GM21360 (cell line): ENCODE measurements around the gene FOXP1.

Source experiments
- ATAC-seq: cut with Tn5 transposase; IDR thresholded peaks from one replicate; pipeline ENCODE4 v1.9.1; 2021; ENCODE audit warnings: mild to moderate bottlenecking, moderate library complexity; ENCODE audit not compliant: unreplicated experiment

FOXP1 gene

GRCh38 chr3:71095511-71096291, 487.8 kb downstream of the FOXP1 start:
- no peak for ATAC-seq

- ATAC-seq = no peak
These were observed 488.8 kb downstream of the FOXP1 start for GRCh38 chr3:71094658-71095209.

GRCh38 chr3:71092665-71093064, 490.9 kb downstream of the FOXP1 start:
- no peak for ATAC-seq

GRCh38 chr3:71090207-71090606, 493.3 kb downstream of the FOXP1 start:
- peak; percentile 27 for ATAC-seq

DNA sequence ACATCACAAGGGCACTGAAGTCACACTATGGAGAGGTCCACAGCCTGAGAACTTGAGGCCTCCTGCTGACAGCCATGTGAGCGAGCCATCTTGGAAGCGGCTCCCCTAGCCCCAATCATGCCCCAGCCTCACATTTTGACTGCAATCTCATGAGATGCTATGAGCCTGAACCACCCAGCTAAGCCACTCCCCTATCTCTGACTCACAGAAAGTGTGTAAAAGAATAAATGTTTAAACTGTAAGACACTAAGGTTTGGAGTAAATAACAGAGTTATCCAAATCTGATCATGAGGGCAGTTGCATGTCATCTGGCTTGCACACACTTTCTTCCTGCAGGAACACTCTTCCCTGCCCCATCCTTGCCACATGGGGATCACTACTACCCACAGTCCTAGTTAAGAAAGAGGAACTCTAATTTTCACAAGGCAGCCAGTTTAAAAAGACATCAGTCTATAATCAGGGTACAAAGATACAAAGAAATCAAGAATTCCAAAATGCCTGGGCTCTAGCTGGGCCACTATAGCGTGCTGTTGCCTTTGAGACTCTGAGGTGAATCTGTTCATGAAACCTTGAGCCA, 494.2 kb downstream of the FOXP1 start:
- ATAC-seq = no peak

- ATAC-seq = no peak
These were observed 494.8 kb downstream of the FOXP1 start for GRCh38 chr3:71088742-71089141.

GRCh38 chr3:71088019-71088708, 495.4 kb downstream of the FOXP1 start:
- ATAC-seq = no peak

- ATAC-seq = peak; percentile 91
These were observed 496.1 kb downstream of the FOXP1 start for GRCh38 chr3:71087143-71088018.

DNA sequence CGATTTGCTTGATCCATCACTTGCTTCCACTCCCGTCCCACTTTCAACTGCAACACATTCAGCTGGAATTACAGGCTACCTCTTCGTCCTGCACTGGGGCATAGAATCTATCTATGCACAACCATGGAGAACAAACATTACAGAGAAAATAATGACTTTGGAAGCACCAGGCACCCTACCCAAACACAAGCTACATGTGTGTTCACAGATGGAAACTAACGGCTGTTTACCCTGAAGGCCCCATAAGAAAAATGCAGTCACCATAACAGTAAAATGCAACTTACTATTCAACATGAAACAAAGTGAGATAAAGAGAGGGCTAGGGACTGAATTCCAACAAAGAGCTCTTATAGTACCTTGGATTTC, 496.8 kb downstream of the FOXP1 start:
- no peak for ATAC-seq

- no peak for ATAC-seq
These were observed 499.8 kb downstream of the FOXP1 start for GRCh38 chr3:71083726-71084131.

DNA sequence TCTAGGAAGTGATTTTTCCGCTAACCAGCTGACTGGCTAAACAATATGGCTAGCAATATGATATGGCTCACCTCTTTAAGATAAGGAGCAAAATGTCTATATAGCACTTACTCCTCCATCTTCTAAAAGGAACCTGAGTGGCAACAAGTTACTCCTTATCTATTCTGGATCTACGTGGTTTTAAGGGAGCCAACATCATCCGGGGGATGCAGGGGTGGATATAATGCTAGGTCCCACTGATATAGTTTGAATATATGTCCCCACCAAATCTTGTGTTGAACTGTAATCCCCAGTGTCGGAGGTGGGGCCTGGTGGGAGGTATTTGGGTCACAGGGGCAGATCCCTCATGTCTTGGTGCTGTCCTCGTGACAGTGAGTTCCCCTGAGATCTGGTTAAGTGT, 500.7 kb downstream of the FOXP1 start:
- no peak for ATAC-seq

DNA sequence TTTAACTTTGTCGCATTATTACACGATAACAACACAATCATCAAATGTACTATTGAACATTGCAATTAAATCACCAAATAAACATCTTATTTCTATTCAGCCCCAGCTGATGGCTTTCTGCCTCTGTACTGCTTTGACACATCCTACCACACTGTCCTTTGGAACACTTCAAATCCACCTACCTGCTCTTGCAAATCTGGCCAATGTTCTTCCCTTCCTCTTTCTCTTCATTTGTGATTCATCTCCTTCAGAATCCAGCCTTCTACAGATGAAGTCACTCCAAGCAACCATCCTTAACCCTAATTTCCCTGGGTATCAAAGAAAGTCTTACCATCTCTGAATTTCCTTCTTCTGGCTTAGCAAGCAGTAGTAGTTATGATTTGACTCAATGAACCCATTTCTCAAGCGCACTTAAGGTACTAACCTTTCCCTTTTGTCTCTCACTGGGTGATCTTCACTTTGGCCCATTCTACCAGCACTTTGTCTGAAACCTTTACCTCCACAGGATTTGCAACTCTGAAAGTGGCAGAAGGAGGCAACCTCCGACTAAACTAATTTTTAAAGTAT, 502.9 kb downstream of the FOXP1 start:
- no peak for ATAC-seq

- no peak for ATAC-seq
These were observed 504.6 kb downstream of the FOXP1 start for GRCh38 chr3:71078723-71079525.

- no peak for ATAC-seq
These were observed 505.3 kb downstream of the FOXP1 start for GRCh38 chr3:71078199-71078598.

GRCh38 chr3:71077070-71077469, 506.5 kb downstream of the FOXP1 start:
- ATAC-seq = no peak

GRCh38 chr3:71076361-71077002, 507.0 kb downstream of the FOXP1 start:
- ATAC-seq = no peak

DNA sequence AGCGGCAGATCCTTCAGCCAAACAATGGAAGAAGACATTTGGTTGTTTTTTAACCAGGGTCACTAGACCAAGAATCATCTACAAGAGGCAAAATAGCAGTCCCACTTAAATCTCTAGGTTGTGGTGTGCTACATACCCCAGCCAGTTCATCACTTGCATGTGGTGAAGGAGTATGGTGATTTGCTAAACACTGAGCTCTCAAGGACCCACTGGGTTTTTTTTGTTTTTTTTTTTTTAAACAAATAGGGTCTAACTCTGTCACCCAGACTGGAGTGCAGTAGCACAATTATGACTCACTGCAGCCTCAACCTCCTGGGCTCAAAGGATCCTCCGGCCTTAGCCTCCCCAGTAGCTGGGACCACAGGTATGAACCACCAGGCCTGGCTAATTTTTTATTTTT, 508.0 kb downstream of the FOXP1 start:
- no peak for ATAC-seq

DNA sequence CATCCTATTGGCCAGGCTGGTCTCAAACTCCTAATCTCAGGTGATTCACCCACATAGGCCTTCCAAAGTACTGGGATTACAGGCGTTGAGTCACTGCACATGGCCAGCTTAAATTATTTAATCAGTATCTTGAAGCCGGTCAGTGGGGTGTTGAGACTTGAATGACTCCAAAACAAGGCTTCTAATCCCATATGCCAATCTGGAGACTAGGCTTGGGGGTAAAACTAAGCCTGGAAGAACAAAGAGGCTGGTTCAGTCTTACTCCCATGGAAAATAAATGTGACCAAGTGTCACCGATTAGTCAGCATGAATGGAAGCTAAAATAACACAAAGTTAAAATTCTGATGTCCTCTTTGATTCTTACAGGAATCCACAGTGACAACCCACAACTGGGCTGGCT, 509.1 kb downstream of the FOXP1 start:
- ATAC-seq = no peak

- ATAC-seq = no peak
These were observed 510.5 kb downstream of the FOXP1 start for GRCh38 chr3:71072986-71073385.
